GM23338 (cell line): ENCODE results near the gene NEMF. TPM values are rescaled to one million over a fixed set of nuclear protein-coding genes. Genes with fewer than 3 reads are reported as not detected.

Experiments used
- ATAC-seq: fragments of 200-7000 bp; cut with Tn5 transposase; 3 replicates; pipeline ENCODE4 v1.9.1; 2020
- DNase-seq: peaks from one replicate; pipeline ENCODE4 v3.0.0-alpha.2; 2015; ENCODE audit warnings: low spot score
- H2AFZ ChIP-seq: fragments of 200-600 bp; sonication (generic); 2 replicates; pipeline ENCODE4 v1.8.0; 2016; ENCODE audit warnings: antibody characterized with exemption, mild to moderate bottlenecking, moderate library complexity
- H3F3A ChIP-seq: fragments of 200-600 bp; sonication (generic); replicated peaks from 2 replicates; pipeline ENCODE4 v1.8.0; 2017; ENCODE audit warnings: antibody characterized with exemption, mixed run types, low read depth
- H3K27ac ChIP-seq: fragments of 200-600 bp; sonication (generic); 2 replicates; pipeline ENCODE4 v1.6.1; 2016; ENCODE audit warnings: low read depth
- H3K27me3 ChIP-seq: fragments of 200-600 bp; sonication (generic); 2 replicates; pipeline ENCODE4 v1.8.0; 2016; ENCODE audit warnings: mild to moderate bottlenecking, mixed run types, moderate library complexity; ENCODE audit not compliant: insufficient read depth
- H3K36me3 ChIP-seq: fragments of 200-600 bp; sonication (generic); 2 replicates; pipeline ENCODE4 v1.8.0; 2016; ENCODE audit warnings: mild to moderate bottlenecking; ENCODE audit not compliant: insufficient read depth
- H3K4me1 ChIP-seq: fragments of 200-600 bp; sonication (generic); 2 replicates; pipeline ENCODE4 v1.8.0; 2016; ENCODE audit warnings: mild to moderate bottlenecking, moderate library complexity; ENCODE audit not compliant: insufficient read depth
- H3K4me2 ChIP-seq: fragments of 200-600 bp; sonication (generic); 2 replicates; pipeline ENCODE4 v1.7.1; 2017; ENCODE audit warnings: mixed run types
- H3K4me3 ChIP-seq: fragments of 200-600 bp; sonication (generic); 2 replicates; pipeline ENCODE4 v1.6.1; 2016; ENCODE audit warnings: mixed run types
- H3K79me2 ChIP-seq: fragments of 200-600 bp; sonication (generic); replicated peaks from 2 replicates; pipeline ENCODE4 v1.8.0; 2017; ENCODE audit warnings: mild to moderate bottlenecking; ENCODE audit not compliant: insufficient read depth
- H3K9me2 ChIP-seq: fragments of 200-600 bp; sonication (generic); 2 replicates; pipeline ENCODE4 v1.8.0; 2017; ENCODE audit not compliant: insufficient read depth
- H4K20me1 ChIP-seq: fragments of 200-600 bp; sonication (generic); replicated peaks from 2 replicates; pipeline ENCODE4 v1.8.0; 2017; ENCODE audit warnings: mild to moderate bottlenecking; ENCODE audit not compliant: insufficient read depth
- H3K27ac Mint-ChIP-seq: 2 replicates; pipeline ENCODE4 v1.8.0; 2020; ENCODE audit warnings: inconsistent platforms, mild to moderate bottlenecking, moderate library complexity, mixed read lengths
- H3K27me3 Mint-ChIP-seq: 3 replicates; pipeline ENCODE4 v1.8.0; 2022; ENCODE audit warnings: low read depth, mild to moderate bottlenecking, moderate library complexity, mixed read lengths, inconsistent platforms; ENCODE audit not compliant: insufficient read depth, poor library complexity
- H3K36me3 Mint-ChIP-seq: 3 replicates; pipeline ENCODE4 v1.8.0; 2021; ENCODE audit warnings: low read depth, mild to moderate bottlenecking, inconsistent platforms, moderate library complexity, mixed read lengths
- H3K4me1 Mint-ChIP-seq: 3 replicates; pipeline ENCODE4 v1.8.0; 2020; ENCODE audit warnings: mild to moderate bottlenecking, inconsistent platforms, mixed read lengths
- H3K4me3 Mint-ChIP-seq: 3 replicates; pipeline ENCODE4 v1.8.0; 2021; ENCODE audit warnings: moderate library complexity, mild to moderate bottlenecking, inconsistent platforms, mixed read lengths
- H3K9me3 Mint-ChIP-seq: 3 replicates; pipeline ENCODE4 v1.8.0; 2020; ENCODE audit warnings: moderate library complexity, mild to moderate bottlenecking, inconsistent platforms, mixed read lengths
- CREB1 ChIP-seq: fragments of 250-450 bp; sonication (Bioruptor Pico); IDR thresholded peaks from 2 replicates; pipeline ENCODE4 v1.5.0; 2020; ENCODE audit warnings: low read depth, mild to moderate bottlenecking, moderate library complexity
- CTCF ChIP-seq, 2 experiments: fragments of 200-600 bp in 1 of 2; sonication (generic) in 1 of 2; conservative IDR thresholded peaks; 2 replicates each; pipeline versions ENCODE4 v1.5.1 to v1.6.1; 2016 to 2017; ENCODE audit warnings: antibody characterized with exemption in 2 of 2, low read depth in 2 of 2, mild to moderate bottlenecking in 2 of 2, moderate library complexity in 1 of 2
- EZH2 ChIP-seq: fragments of 200-600 bp; sonication (generic); IDR thresholded peaks from one replicate; pipeline ENCODE4 v1.8.0; 2017; ENCODE audit warnings: antibody characterized with exemption, mild to moderate bottlenecking, low read depth; ENCODE audit not compliant: unreplicated experiment
- EZH2phosphoT487 ChIP-seq: fragments of 200-600 bp; sonication (generic); IDR thresholded peaks from one replicate; pipeline ENCODE4 v1.8.1; 2018; ENCODE audit warnings: antibody characterized with exemption; ENCODE audit not compliant: unreplicated experiment
- JUNB ChIP-seq: IDR thresholded peaks from one replicate; pipeline ENCODE4 v1.6.1; 2016; ENCODE audit warnings: antibody characterized with exemption; ENCODE audit not compliant: unreplicated experiment
- NANOG ChIP-seq: IDR thresholded peaks from 2 replicates; pipeline ENCODE4 v1.6.1; 2016; ENCODE audit warnings: antibody characterized with exemption, borderline replicate concordance
- POLR2AphosphoS5 ChIP-seq: IDR thresholded peaks from 2 replicates; pipeline ENCODE4 v1.6.1; 2016; ENCODE audit warnings: antibody characterized with exemption, low read depth
- REST ChIP-seq: IDR thresholded peaks from one replicate; pipeline ENCODE4 v1.6.1; 2018; ENCODE audit warnings: antibody characterized with exemption; ENCODE audit not compliant: unreplicated experiment
- STAT1 ChIP-seq: IDR thresholded peaks from one replicate; pipeline ENCODE4 v1.6.1; 2016; ENCODE audit warnings: antibody characterized with exemption; ENCODE audit not compliant: unreplicated experiment
- ZNF114 ChIP-seq: fragments of 250-450 bp; sonication (Bioruptor Pico); IDR thresholded peaks from 2 replicates; pipeline ENCODE4 v1.5.0; 2020; ENCODE audit warnings: mild to moderate bottlenecking, moderate library complexity
- ZNF331 ChIP-seq: fragments of 250-450 bp; sonication (Bioruptor Pico); IDR thresholded peaks from 2 replicates; pipeline ENCODE4 v1.5.0; 2020; ENCODE audit warnings: low read depth, mild to moderate bottlenecking, moderate library complexity
- polyA plus RNA-seq: library from polyadenylated mRNA; unstranded; fragments of >200 nt; fragmentation: Nextera tagmentation; extraction: Ambion mirVana; gene quantifications from 2 replicates; pipeline ENCODE4 v1.2.1, GENCODE V29; 2016
- total RNA-seq: library from RNA; depleted of rRNA; stranded (reverse); fragments of >200 nt; shearing (Covaris generic); gene quantifications from 2 replicates; pipeline ENCODE4 v1.2.3, GENCODE V29; 2014
- TF ChIP-seq, protein P1 (sequence below): fragments of 250-450 bp; sonication (Bioruptor Pico); IDR thresholded peaks from 2 replicates; pipeline ENCODE4 v1.5.0; 2020; ENCODE audit warnings: mild to moderate bottlenecking, moderate library complexity
- TF ChIP-seq, protein P2 (sequence below): IDR thresholded peaks from 2 replicates; pipeline ENCODE4 v1.6.1; 2016; ENCODE audit warnings: antibody characterized with exemption

Gene NEMF
- total and polyA plus RNA-seq, 2 experiments from 2014 or later: 58.4 to 88.1 TPM

GRCh38 chr14:49888293-49888692, 35.7 kb upstream of the NEMF start:
- no peaks in the 10 kb centered on the region for H3K36me3 ChIP-seq
- no peaks in the 10 kb centered on the region for H4K20me1 ChIP-seq
- ATAC-seq: no peak
- no peak overlapping the region for H3K27ac ChIP-seq
- no peak overlapping the region for H2AFZ ChIP-seq
- peaks cover 3% of the 10 kb centered on the region; the same call in 2 of the 3 replicates for H3K36me3 Mint-ChIP-seq
- H3K4me1 Mint-ChIP-seq: peaks cover 22% of the 10 kb centered on the region
- no peaks in the 10 kb centered on the region for H3K9me2 ChIP-seq
- DNase-seq: no peak
- no peak overlapping the region for H3K4me3 Mint-ChIP-seq
- H3K9me3 Mint-ChIP-seq: no peaks in the 10 kb centered on the region; the same call in none of the 3 replicates
- no peak overlapping the region for H3K27ac Mint-ChIP-seq
- H3K27me3 ChIP-seq: no peaks in the 10 kb centered on the region
- H3K27me3 Mint-ChIP-seq: peaks cover 6% of the 10 kb centered on the region
- H3K4me1 ChIP-seq: peaks cover 29% of the 10 kb centered on the region
- 0 out of 2 replicates have a peak, but pooled peaks cover 3% of the 10 kb centered on the region for H3F3A ChIP-seq
- H3K4me2 ChIP-seq: no peak overlapping the region
- TF ChIP-seq, protein P1, sequence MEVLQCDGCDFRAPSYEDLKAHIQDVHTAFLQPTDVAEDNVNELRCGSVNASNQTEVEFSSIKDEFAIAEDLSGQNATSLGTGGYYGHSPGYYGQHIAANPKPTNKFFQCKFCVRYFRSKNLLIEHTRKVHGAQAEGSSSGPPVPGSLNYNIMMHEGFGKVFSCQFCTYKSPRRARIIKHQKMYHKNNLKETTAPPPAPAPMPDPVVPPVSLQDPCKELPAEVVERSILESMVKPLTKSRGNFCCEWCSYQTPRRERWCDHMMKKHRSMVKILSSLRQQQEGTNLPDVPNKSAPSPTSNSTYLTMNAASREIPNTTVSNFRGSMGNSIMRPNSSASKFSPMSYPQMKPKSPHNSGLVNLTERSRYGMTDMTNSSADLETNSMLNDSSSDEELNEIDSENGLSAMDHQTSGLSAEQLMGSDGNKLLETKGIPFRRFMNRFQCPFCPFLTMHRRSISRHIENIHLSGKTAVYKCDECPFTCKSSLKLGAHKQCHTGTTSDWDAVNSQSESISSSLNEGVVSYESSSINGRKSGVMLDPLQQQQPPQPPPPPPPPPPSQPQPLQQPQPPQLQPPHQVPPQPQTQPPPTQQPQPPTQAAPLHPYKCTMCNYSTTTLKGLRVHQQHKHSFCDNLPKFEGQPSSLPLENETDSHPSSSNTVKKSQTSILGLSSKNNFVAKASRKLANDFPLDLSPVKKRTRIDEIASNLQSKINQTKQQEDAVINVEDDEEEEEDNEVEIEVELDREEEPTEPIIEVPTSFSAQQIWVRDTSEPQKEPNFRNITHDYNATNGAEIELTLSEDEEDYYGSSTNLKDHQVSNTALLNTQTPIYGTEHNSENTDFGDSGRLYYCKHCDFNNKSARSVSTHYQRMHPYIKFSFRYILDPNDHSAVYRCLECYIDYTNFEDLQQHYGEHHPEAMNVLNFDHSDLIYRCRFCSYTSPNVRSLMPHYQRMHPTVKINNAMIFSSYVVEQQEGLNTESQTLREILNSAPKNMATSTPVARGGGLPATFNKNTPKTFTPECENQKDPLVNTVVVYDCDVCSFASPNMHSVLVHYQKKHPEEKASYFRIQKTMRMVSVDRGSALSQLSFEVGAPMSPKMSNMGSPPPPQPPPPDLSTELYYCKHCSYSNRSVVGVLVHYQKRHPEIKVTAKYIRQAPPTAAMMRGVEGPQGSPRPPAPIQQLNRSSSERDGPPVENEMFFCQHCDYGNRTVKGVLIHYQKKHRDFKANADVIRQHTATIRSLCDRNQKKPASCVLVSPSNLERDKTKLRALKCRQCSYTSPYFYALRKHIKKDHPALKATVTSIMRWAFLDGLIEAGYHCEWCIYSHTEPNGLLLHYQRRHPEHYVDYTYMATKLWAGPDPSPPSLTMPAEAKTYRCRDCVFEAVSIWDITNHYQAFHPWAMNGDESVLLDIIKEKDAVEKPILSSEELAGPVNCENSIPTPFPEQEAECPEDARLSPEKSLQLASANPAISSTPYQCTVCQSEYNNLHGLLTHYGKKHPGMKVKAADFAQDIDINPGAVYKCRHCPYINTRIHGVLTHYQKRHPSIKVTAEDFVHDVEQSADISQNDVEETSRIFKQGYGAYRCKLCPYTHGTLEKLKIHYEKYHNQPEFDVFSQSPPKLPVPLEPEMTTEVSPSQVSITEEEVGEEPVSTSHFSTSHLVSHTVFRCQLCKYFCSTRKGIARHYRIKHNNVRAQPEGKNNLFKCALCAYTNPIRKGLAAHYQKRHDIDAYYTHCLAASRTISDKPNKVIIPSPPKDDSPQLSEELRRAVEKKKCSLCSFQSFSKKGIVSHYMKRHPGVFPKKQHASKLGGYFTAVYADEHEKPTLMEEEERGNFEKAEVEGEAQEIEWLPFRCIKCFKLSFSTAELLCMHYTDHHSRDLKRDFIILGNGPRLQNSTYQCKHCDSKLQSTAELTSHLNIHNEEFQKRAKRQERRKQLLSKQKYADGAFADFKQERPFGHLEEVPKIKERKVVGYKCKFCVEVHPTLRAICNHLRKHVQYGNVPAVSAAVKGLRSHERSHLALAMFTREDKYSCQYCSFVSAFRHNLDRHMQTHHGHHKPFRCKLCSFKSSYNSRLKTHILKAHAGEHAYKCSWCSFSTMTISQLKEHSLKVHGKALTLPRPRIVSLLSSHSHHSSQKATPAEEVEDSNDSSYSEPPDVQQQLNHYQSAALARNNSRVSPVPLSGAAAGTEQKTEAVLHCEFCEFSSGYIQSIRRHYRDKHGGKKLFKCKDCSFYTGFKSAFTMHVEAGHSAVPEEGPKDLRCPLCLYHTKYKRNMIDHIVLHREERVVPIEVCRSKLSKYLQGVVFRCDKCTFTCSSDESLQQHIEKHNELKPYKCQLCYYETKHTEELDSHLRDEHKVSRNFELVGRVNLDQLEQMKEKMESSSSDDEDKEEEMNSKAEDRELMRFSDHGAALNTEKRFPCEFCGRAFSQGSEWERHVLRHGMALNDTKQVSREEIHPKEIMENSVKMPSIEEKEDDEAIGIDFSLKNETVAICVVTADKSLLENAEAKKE (CRISPR knock-in tag): no peak
- TF ChIP-seq POLR2AphosphoS5 (no peak), REST (no peak), ZNF331 (CRISPR knock-in tag) (no peak), JUNB (no peak), STAT1 (no peak), NANOG (no peak), CREB1 (no peak), EZH2 (no peak), ZNF114 (CRISPR knock-in tag) (no peak), EZH2phosphoT487 (no peak), CTCF (conservative IDR thresholded peaks at IDR 0.05; ENCODE audit: low read depth in 2 of 2) (no peak)
- TF ChIP-seq, protein P2, sequence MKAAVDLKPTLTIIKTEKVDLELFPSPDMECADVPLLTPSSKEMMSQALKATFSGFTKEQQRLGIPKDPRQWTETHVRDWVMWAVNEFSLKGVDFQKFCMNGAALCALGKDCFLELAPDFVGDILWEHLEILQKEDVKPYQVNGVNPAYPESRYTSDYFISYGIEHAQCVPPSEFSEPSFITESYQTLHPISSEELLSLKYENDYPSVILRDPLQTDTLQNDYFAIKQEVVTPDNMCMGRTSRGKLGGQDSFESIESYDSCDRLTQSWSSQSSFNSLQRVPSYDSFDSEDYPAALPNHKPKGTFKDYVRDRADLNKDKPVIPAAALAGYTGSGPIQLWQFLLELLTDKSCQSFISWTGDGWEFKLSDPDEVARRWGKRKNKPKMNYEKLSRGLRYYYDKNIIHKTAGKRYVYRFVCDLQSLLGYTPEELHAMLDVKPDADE: no peak
- H3K4me3 ChIP-seq: no peak overlapping the region
- peaks cover 2% of the 10 kb centered on the region for H3K79me2 ChIP-seq
